WTC11 (cell line): ENCODE data around the gene LMAN2. TPM values are rescaled to one million over a fixed set of nuclear protein-coding genes. Genes with fewer than 3 reads are reported as not detected.
A peak's percentile ranks its signal among the peaks of the same experiment; 100 is the strongest.

Experiments used
- ATAC-seq: fragments of 200-7000 bp; cut with Tn5 transposase; 2 replicates; pipeline ENCODE4 v1.10.0; 2021; ENCODE audit warnings: mild to moderate bottlenecking, moderate library complexity
- CTCF ChIA-PET: fragments of 300-600 bp; sonication (Branson Sonifier 250); formaldehyde crosslinking; loops from one replicate; lab custom pipeline; 2021; ENCODE audit warnings: antibody characterized with exemption; lab: Charles Lee
- POLR2A ChIA-PET: fragments of 350-600 bp; sonication (Branson Sonifier 250); formaldehyde crosslinking; loops from one replicate; lab custom pipeline; 2021; ENCODE audit warnings: antibody characterized with exemption; lab: Charles Lee
- DNase-seq: peaks from one replicate; pipeline ENCODE4 v3.0.0; 2021; ENCODE audit warnings: low spot score
- H3K27ac Mint-ChIP-seq: 2 replicates; pipeline ENCODE4 v1.8.0; 2021; ENCODE audit warnings: mixed read lengths
- H3K27me3 Mint-ChIP-seq: 2 replicates; pipeline ENCODE4 v1.8.0; 2021; ENCODE audit warnings: low read depth, mild to moderate bottlenecking, moderate library complexity, mixed read lengths
- H3K36me3 Mint-ChIP-seq: 2 replicates; pipeline ENCODE4 v1.8.0; 2021; ENCODE audit warnings: mixed read lengths
- H3K4me1 Mint-ChIP-seq: 2 replicates; pipeline ENCODE4 v1.8.0; 2022; ENCODE audit warnings: mixed read lengths
- H3K4me3 Mint-ChIP-seq: 2 replicates; pipeline ENCODE4 v1.8.0; 2021; ENCODE audit warnings: mild to moderate bottlenecking, moderate library complexity, mixed read lengths
- H3K9me3 Mint-ChIP-seq: 2 replicates; pipeline ENCODE4 v1.8.0; 2021; ENCODE audit warnings: mixed read lengths
- CBFB ChIP-seq: sonication (generic); formaldehyde crosslinking; IDR thresholded peaks from 2 replicates; pipeline ENCODE4 v1.8.1; 2022; ENCODE audit warnings: mild to moderate bottlenecking, low read depth, missing genetic modification reagents
- CDX4 ChIP-seq: fragments of 250-450 bp; sonication (Bioruptor Pico); IDR thresholded peaks from 2 replicates; pipeline ENCODE4 v1.9.0; 2021; ENCODE audit warnings: moderate library complexity, mild to moderate bottlenecking, inconsistent platforms, borderline replicate concordance
- CTCF ChIP-seq: fragments of 200-600 bp; IDR thresholded peaks from 2 replicates; pipeline ENCODE4 v1.8.0; 2022; ENCODE audit warnings: antibody characterized with exemption
- E2F1 ChIP-seq: sonication (generic); formaldehyde crosslinking; IDR thresholded peaks from 2 replicates; pipeline ENCODE4 v1.8.0; 2022; ENCODE audit warnings: mild to moderate bottlenecking, missing genetic modification reagents
- E2F5 ChIP-seq: sonication (generic); formaldehyde crosslinking; IDR thresholded peaks from 2 replicates; pipeline ENCODE4 v1.8.1; 2022; ENCODE audit warnings: mild to moderate bottlenecking, moderate library complexity, missing genetic modification reagents
- ETV6 ChIP-seq: sonication (generic); formaldehyde crosslinking; IDR thresholded peaks from 2 replicates; pipeline ENCODE4 v1.8.1; 2022; ENCODE audit warnings: mild to moderate bottlenecking, missing genetic modification reagents
- FOXP1 ChIP-seq: sonication (generic); formaldehyde crosslinking; IDR thresholded peaks from 2 replicates; pipeline ENCODE4 v1.8.0; 2022; ENCODE audit warnings: missing genetic modification reagents, mild to moderate bottlenecking, moderate library complexity, borderline replicate concordance
- GABPB1 ChIP-seq: sonication (generic); formaldehyde crosslinking; IDR thresholded peaks from 2 replicates; pipeline ENCODE4 v1.8.1; 2023; ENCODE audit warnings: mild to moderate bottlenecking, missing genetic modification reagents
- GTF2I ChIP-seq: fragments of 250-450 bp; sonication (Bioruptor Pico); conservative IDR thresholded peaks from 2 replicates; pipeline ENCODE4 v1.4.0; 2021; ENCODE audit warnings: mild to moderate bottlenecking
- OVOL2 ChIP-seq: fragments of 250-450 bp; sonication (Bioruptor Pico); IDR thresholded peaks from 2 replicates; pipeline ENCODE4 v1.9.0; 2021; ENCODE audit warnings: mild to moderate bottlenecking, borderline replicate concordance
- STAT6 ChIP-seq: sonication (generic); formaldehyde crosslinking; conservative IDR thresholded peaks from 2 replicates; pipeline ENCODE4 v1.8.1; 2023; ENCODE audit warnings: mild to moderate bottlenecking, low read depth, missing genetic modification reagents, moderate library complexity
- TCF7 ChIP-seq: sonication (generic); formaldehyde crosslinking; IDR thresholded peaks from 2 replicates; pipeline ENCODE4 v1.8.0; 2022; ENCODE audit warnings: mild to moderate bottlenecking, low read depth, missing genetic modification reagents, moderate library complexity
- USF2 ChIP-seq: sonication (generic); formaldehyde crosslinking; IDR thresholded peaks from 2 replicates; pipeline ENCODE4 v1.8.1; 2023; ENCODE audit warnings: mild to moderate bottlenecking, missing genetic modification reagents, moderate library complexity
- ZBTB21 ChIP-seq: sonication (generic); formaldehyde crosslinking; IDR thresholded peaks from 2 replicates; pipeline ENCODE4 v1.8.1; 2023; ENCODE audit warnings: mild to moderate bottlenecking, missing genetic modification reagents, borderline replicate concordance
- ZNF121 ChIP-seq: sonication (generic); formaldehyde crosslinking; IDR thresholded peaks from 2 replicates; pipeline ENCODE4 v1.8.0; 2023; ENCODE audit warnings: missing genetic modification reagents
- ZNF232 ChIP-seq: sonication (generic); formaldehyde crosslinking; IDR thresholded peaks from 2 replicates; pipeline ENCODE4 v1.8.0; 2022; ENCODE audit warnings: mild to moderate bottlenecking, missing genetic modification reagents
- ZNF532 ChIP-seq: fragments of 250-450 bp; sonication (Bioruptor Pico); IDR thresholded peaks from 2 replicates; pipeline ENCODE4 v1.9.0; 2021; ENCODE audit warnings: mild to moderate bottlenecking, borderline replicate concordance
- ZSCAN18 ChIP-seq: fragments of 250-450 bp; sonication (Bioruptor Pico); IDR thresholded peaks from 2 replicates; pipeline ENCODE4 v2.1.2; 2022; ENCODE audit warnings: mild to moderate bottlenecking, moderate library complexity
- total RNA-seq: library from RNA; stranded (reverse); gene quantifications from 3 replicates; pipeline ENCODE4 v1.2.3, GENCODE V29; 2021

LMAN2 gene
- total RNA-seq, 1 experiment from 2014 or later, result 162 TPM

GRCh38 chr5:177354711-177355110 is 3.2 kb upstream of the LMAN2 start (continued):
- TF ChIP-seq ZNF532 (CRISPR knock-in tag), result no peak
- TF ChIP-seq OVOL2 (CRISPR knock-in tag), result no peak
- TF ChIP-seq STAT6 (CRISPR knock-in tag), result no peak
- no peak for TF ChIP-seq E2F5
- no peak for TF ChIP-seq ETV6 (CRISPR knock-in tag)
- TF ChIP-seq FOXP1 (CRISPR knock-in tag), result no peak
- no peak for TF ChIP-seq CDX4 (CRISPR knock-in tag)
- TF ChIP-seq, all 79 proteins: peak for 0

- DNase-seq, result no peak
These were observed 2.8 kb upstream of the LMAN2 start for GRCh38 chr5:177354256-177354655.

GRCh38 chr5:177353093-177353492 is 1.6 kb upstream of the LMAN2 start:
- Mint-ChIP-seq H3K27ac (no peak overlapping the region), H3K4me1 (peaks cover 25% of the 10 kb centered on the region), H3K4me3 (peak overlapping the region; percentile 42), H3K27me3 (peaks cover 28% of the 10 kb centered on the region), H3K36me3 (peaks cover 10% of the 10 kb centered on the region), H3K9me3 (peaks cover 14% of the 10 kb centered on the region)
- ChIA-PET POLR2A (no interaction called here), CTCF (interaction anchor here (0.6 to 4.7 kb wide), 9 partner anchors 14 to 104 kb away, joined by 4 to 51 read pairs (median 7); partner anchors contain the start of gene GRK6)
- DNase-seq, result no peak
- ATAC-seq, result no peak
- no peak for TF ChIP-seq USF2
- TF ChIP-seq ETV6 (CRISPR knock-in tag), result no peak
- TF ChIP-seq ZNF121 (CRISPR knock-in tag), result no peak
- no peak for TF ChIP-seq CBFB (CRISPR knock-in tag)
- no peak for TF ChIP-seq CTCF
- TF ChIP-seq TCF7 (CRISPR knock-in tag), result no peak
- TF ChIP-seq ZBTB21 (CRISPR knock-in tag), result no peak
- no peak for TF ChIP-seq E2F1 (CRISPR knock-in tag)
- TF ChIP-seq GTF2I (CRISPR knock-in tag), result no peak

More at GRCh38 chr5:177354256-177354655, 2.8 kb upstream of the LMAN2 start:
- Mint-ChIP-seq H3K9me3 (peaks cover 14% of the 10 kb centered on the region), H3K27me3 (peaks cover 28% of the 10 kb centered on the region), H3K4me1 (peaks cover 21% of the 10 kb centered on the region), H3K4me3 (no peak overlapping the region), H3K36me3 (peaks cover 6% of the 10 kb centered on the region), H3K27ac (no peak overlapping the region)
- ChIA-PET CTCF (interaction anchor here (0.8 to 4.7 kb wide), 3 partner anchors 36 to 44 kb away, joined by 3 to 25 read pairs (median 3); no protein-coding TSS in a partner anchor), POLR2A (no interaction called here)
- ATAC-seq, result no peak
- TF ChIP-seq ZSCAN18 (no peak), ZNF232 (CRISPR knock-in tag) (no peak), GABPB1 (CRISPR knock-in tag) (0 out of 2 replicates have a peak, but pooled peaks have one; percentile 11)
